Epithelial cell of prostate (primary cell): ENCODE measurements around the gene NOX4.
"Not testable (repeated sequence)": the region's sequence is repeated elsewhere in the genome, so short reads cannot be mapped to it uniquely, and the experiment has no call there.

Experiments
- DNase-seq: peaks from one replicate; pipeline ENCODE4 v3.0.0-alpha.2; 2011; ENCODE audit warnings: low read depth, low spot score
- H3K27ac ChIP-seq: fragments of 450-650 bp; 2 replicates; pipeline ENCODE4 v1.5.1; 2017; ENCODE audit warnings: mild to moderate bottlenecking

Gene NOX4

DNA sequence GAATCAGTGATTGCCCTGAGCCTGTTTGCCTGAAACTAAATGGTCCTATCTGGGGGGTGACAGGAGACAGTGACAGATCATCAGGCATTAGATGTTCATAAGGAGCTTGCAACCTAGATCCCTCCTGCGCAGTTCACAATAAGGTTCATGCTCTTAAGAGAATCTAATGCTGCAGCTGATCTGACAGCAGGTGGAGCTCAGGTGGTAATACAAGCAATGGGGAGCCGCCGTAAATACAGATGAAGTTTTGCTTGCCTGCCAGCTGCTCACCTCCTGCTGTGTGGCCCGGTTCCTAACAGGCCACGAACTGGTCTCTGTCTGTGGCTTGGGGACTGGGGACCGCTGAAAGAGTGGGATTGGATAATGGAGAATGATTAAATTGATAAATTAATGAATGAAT, 14.0 kb downstream of the NOX4 start:
- H3K27ac ChIP-seq, result no peak overlapping the region
- no peak for DNase-seq

GRCh38 chr11:89463266-89463780, 27.9 kb downstream of the NOX4 start:
- DNase-seq, result no peak
- no peak overlapping the region for H3K27ac ChIP-seq

DNA sequence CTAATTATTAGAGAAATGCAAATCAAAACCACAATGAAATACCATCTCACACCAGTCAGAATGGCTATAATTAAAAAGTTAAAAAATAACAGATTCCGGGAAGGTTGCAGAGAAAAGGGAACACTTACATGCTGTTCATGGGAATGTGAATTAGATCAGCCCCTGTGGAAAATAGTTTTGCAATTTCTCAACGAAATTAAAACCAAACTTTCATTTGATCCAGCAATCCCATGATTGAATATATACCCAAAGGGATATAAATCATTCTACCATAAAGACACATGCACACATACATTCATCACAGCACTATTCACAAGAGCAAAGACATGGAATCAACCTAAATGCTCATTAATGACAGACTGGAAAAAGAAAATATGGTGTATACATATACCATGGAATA, 32.5 kb downstream of the NOX4 start:
- no peak for DNase-seq

GRCh38 chr11:89457190-89457589, 34.0 kb downstream of the NOX4 start:
- H3K27ac ChIP-seq, result no peak overlapping the region
- no peak for DNase-seq

More for the DNA sequence above, 32.5 kb downstream of the NOX4 start:
- no peak overlapping the region for H3K27ac ChIP-seq

DNA sequence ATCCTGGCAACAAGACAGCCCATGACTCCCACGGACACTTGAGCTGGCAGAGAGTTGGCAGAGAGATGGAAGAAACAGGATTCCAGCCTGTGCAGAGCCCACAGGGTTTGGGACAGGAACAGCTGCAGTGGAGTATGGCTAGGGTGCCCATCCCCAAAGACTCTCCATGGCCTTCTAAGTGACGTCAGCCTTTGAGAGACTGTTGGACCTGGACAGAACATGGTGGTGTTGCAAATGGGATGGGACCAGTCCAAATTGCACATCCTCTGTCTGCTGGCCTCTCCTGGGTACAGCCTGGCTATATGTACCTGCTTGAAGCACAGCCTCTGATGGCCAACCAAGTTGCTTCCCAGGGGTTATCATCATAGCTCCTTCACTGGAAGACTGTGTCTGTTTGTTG, 34.5 kb downstream of the NOX4 start:
- DNase-seq, result no peak
- no peak overlapping the region for H3K27ac ChIP-seq

GRCh38 chr11:89452780-89453179, 38.4 kb downstream of the NOX4 start:
- no peak for DNase-seq
- no peak overlapping the region for H3K27ac ChIP-seq

DNA sequence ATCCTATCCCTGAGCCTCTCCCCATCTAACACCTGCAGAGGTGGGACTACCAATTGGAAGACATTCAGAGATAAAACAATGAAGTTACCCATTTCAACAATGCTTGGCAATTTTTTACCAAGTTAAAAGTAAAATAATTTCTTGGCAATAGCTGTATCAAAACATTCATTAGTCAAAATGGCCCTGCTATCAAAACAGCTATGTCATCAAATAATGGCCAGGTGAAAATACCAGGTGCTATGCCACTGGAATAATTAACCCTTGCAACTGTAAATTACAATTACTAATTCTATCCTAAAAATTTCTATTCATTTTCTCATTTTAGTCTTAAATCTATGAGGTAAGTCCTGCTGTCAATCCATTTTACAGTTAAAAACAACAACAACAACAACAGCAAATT, 43.3 kb downstream of the NOX4 start:
- no peak for DNase-seq
- no peak overlapping the region for H3K27ac ChIP-seq

DNA sequence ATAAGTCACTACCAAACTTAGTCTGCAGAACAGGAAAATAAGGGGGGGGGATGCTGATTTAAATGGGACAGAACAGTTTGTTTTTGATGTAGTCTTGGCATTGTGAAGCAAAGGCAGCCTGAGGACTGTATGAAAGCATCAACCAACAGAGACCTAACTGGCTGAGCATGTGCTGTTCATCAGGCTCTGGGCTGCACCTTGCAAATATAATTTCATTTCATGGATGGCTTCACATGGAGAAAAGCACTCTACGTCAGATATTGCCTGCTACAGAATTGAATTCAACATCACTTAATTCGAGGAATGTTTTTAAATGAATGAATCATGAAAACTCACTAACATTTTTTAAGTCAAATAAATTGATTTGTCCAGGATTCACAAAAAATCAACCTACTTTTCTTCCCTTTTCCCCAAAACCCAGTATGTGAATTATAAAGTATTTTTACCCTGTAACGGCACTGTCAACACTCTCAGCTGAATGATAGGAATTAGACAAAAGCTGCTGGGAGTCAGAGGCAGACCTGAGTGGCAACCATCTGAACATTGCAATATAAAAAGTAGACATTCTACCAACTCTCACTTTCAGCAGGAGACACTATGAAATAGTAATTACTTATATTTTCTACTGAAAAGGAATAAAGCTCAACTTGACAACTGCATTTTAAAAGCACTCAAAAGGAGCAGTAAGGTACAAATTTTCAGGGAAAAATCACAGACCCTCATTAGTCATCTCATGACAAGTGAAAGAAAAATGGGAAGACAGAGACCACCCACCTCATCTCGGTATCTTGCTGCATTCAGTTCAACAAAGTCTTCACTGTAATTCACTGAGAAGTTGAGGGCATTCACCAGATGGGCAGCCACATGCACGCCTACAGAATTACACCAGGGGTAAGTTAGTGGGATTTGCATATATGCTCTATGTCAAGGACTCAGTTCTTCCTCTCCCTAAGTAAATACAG, 47.5 kb downstream of the NOX4 start:
- DNase-seq, result no peak
- no peak overlapping the region for H3K27ac ChIP-seq

- no peak overlapping the region for H3K27ac ChIP-seq
- no peak for DNase-seq
Observed at GRCh38 chr11:89442801-89443200, 48.4 kb downstream of the NOX4 start.

DNA sequence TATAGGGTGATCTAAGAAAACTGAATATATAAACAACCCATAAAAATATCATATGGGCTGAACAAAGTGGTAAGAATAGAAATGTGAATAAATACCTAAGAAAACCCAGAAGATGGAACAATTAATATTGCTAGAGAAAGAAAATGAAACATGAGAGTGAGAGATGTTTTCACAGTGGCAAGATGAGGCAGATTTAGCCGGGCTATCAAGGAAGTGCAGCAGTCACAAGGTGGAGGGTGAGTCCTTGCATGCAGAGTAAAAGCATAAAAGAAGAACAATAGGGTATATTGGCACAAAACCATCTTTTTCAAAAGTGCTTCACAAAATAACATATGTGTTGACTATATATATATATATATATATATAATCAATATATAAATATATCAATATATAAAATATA, 49.6 kb downstream of the NOX4 start:
- DNase-seq, result no peak
- no peak overlapping the region for H3K27ac ChIP-seq

GRCh38 chr11:89437317-89437716, 53.9 kb downstream of the NOX4 start:
- DNase-seq, result no peak
- no peak overlapping the region for H3K27ac ChIP-seq

DNA sequence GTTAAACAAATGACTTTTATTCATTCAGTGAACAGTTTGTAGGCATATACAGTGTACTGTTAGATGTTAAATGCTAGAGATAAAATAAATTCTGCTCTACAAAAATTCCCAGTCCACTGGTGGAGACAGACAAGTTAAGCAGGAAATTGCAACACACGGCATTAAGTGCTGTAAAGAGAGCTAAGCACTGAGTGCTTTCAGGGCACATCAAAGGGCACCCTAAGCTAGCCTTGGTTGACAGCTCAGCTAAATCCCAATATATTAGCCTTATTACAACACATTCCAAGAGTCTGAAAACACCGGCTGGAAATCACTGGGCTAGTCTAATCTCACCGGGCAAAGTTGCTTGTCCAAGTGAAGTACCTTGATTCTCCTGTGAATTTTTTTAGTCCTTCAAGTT, 55.1 kb downstream of the NOX4 start:
- DNase-seq, result no peak
- H3K27ac ChIP-seq, result no peak overlapping the region

GRCh38 chr11:89433278-89433677, 57.9 kb downstream of the NOX4 start:
- no peak for DNase-seq
- no peak overlapping the region for H3K27ac ChIP-seq

DNA sequence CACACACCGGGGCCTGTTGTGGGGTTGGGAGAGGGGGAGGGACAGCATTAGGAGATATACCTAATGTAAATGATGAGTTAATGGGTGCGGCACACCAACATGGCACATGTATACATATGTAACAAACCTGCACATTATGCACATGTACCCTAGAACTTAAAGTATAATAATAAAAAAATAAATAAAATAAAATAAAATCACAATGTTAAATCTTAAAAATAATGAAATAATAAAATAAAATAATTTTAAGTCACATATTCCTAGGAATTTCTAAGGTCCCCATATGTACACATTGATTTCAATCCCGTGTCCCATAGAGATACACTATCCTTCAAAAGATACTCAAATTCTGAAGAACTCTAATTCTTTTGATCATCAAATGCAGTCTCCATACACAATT, 59.0 kb downstream of the NOX4 start:
- not testable (repeated sequence) for DNase-seq, H3K27ac ChIP-seq

DNA sequence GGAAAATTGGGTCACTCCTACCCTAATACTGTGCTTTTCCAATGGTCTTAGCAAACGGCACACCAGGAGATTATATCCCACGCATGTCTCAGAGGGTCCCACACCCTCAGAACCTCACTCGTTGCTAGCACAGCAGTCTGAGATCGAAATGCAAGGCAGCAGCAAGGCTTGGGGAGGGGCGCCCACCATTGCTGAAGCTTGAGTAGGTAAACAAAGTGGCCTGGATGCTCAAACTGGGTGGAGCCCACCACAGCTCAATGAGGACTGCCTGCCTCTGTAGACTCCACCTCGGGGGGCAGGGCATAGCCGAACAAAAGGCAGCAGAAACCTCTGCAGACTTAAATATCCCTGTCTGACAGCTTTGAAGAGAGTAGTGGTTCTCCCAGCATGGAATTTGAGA, 64.7 kb downstream of the NOX4 start:
- H3K27ac ChIP-seq, DNase-seq: not testable (repeated sequence)

DNA sequence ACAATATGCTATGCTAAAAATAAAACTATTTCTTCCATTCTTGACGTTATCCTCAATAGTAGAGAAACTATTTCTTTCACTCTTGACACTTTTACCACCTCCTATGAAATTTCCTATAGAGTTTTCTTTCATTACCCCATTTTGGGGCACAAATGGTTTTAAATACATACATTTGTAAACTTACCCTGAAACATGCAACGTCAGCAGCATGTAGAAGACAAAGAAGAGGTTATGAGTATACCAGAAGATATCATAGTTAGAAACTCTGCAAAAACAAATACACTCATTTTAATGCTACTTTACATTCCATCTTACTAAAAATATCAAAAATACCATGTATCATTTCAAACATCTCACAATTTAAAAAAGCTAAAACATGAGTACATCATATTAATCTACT, 69.5 kb downstream of the NOX4 start:
- DNase-seq, result no peak
- no peak overlapping the region for H3K27ac ChIP-seq

DNA sequence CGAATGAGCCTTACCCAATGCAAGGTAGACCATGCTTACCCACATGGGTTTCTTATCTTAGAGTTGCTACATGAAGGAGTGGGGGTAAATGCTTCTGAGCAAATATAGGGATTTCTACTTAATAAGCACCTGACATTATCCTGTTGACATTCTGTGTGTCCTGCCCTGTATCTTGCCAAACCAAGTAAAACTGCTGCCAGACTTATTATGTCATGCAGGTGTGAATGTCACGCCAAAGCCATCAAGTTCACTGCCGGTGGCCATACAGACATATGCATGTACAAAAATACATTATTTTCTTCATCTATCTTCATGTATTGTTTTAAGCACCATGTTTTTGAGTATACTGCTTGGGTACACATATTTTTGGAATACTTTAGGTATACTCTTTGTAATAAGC, 70.2 kb downstream of the NOX4 start:
- DNase-seq, result no peak
- H3K27ac ChIP-seq, result no peak overlapping the region

DNA sequence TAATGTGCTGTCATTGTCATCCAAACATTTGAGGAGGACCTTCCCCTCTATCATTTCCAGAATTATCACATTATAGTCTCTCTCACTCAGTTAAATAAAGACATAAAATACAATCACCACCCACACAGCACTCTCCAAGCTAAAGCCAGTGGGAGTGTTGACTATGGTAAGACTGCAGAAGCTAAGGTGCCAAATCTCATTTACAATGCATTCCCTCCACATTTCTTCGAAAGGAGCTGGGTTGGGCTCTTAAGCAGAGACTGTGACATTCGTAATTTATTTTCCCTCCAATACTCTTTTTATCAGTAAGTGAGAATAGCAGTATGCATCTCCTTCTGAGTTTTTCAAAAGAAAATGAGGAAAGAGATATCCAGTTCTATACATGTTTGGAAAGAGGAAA, 74.2 kb downstream of the NOX4 start:
- no peak overlapping the region for H3K27ac ChIP-seq
- DNase-seq, result no peak

GRCh38 chr11:89411112-89411511, 80.1 kb downstream of the NOX4 start:
- H3K27ac ChIP-seq, DNase-seq: not testable (repeated sequence)

DNA sequence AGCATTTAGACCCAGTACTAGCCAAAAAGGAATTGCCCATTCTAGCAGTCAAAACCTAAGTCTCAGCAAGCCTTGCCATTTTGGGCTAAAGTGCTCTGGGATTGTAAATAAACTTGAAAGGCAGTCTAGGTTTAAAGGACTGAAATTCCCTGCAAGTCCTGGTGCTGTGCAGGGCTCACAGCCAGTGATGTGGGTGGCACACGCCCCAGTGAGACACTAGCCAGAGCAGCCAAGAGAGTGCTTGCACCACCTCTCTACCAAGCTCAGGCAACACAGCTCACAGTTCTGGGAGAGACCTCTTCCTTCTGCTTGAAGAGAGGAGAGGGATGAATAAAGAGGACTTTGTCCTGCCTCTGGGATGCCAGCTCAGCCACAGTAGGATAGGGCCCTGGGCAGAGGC, 80.5 kb downstream of the NOX4 start:
- H3K27ac ChIP-seq, DNase-seq: not testable (repeated sequence)

GRCh38 chr11:89408441-89408840, 82.7 kb downstream of the NOX4 start:
- DNase-seq, H3K27ac ChIP-seq: not testable (repeated sequence)

DNA sequence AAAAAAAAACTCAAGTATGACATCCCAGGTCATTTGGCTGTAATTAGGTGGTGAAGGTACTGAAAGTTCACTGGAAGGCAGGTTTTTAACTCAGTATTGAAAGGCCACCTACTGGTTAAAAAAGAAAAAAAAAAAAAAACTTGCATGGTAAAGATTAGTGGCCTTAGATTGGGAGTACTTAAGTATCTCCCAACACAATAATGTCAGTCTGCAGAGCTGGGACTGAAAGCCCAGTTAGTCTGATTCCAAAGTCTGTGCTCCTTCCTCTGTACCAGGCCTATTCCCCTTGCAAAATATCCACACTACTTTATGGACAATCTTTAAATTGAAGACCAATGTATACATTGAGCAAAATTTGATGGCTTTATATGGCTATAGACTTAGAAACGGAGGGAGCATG, 85.5 kb downstream of the NOX4 start:
- DNase-seq, result no peak
- H3K27ac ChIP-seq, result no peak overlapping the region
